ENCODE results near the gene KCNQ1OT1.

DNA sequence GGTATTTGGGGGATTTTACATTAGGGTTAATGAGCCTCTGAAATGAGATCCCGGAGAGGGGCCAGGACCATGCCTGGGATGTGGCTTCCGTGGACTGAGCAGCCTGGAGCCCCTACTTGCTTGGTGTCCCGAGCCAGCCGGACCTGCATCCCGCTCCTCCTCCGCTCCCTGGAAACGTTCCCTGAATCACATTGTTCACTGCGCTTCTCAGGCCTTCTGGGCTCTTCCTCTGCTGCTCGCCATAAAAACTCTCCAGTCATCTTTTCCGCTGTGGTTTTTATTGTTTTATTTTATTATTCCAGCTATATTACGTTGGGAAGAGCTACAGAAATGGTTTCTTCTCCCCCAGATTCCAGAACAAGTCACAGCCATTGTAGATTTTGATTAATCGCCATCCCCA lies 13.3 kb upstream of the KCNQ1OT1 start:
- TF ChIP-seq POLR2A (IDR thresholded peaks at IDR 0.05), result no peak
- TF ChIP-seq, protein P1, sequence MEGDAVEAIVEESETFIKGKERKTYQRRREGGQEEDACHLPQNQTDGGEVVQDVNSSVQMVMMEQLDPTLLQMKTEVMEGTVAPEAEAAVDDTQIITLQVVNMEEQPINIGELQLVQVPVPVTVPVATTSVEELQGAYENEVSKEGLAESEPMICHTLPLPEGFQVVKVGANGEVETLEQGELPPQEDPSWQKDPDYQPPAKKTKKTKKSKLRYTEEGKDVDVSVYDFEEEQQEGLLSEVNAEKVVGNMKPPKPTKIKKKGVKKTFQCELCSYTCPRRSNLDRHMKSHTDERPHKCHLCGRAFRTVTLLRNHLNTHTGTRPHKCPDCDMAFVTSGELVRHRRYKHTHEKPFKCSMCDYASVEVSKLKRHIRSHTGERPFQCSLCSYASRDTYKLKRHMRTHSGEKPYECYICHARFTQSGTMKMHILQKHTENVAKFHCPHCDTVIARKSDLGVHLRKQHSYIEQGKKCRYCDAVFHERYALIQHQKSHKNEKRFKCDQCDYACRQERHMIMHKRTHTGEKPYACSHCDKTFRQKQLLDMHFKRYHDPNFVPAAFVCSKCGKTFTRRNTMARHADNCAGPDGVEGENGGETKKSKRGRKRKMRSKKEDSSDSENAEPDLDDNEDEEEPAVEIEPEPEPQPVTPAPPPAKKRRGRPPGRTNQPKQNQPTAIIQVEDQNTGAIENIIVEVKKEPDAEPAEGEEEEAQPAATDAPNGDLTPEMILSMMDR (IDR thresholded peaks at IDR 0.05), result no peak

All from adrenal gland (tissue), 5 donors.